IMR-90 (cell line): ENCODE results near the gene MAZ. TPM values are rescaled to one million over a fixed set of nuclear protein-coding genes. Genes with fewer than 3 reads are reported as not detected.

Experiments used
- ATAC-seq: fragments of 200-7000 bp; cut with Tn5 transposase; 2 replicates; pipeline ENCODE4 v1.9.1; 2020; ENCODE audit warnings: low read depth, mild to moderate bottlenecking, moderate library complexity
- BruUV-seq: library from RNA; stranded (reverse); fragments of 400-500 nt; replicated peaks from 2 replicates; lab custom pipeline; 2021; lab: Mats Ljungman, UMichigan
- CTCF ChIA-PET: fragments of 300-600 bp; formaldehyde crosslinking; extraction: SDS; loops from one replicate; lab custom pipeline; 2021; ENCODE audit warnings: antibody characterized with exemption; lab: Yijun Ruan, JAX
- POLR2A ChIA-PET: fragments of 300-600 bp; sonication (Branson Sonifier 250); formaldehyde crosslinking; loops from one replicate; lab custom pipeline; 2022; ENCODE audit warnings: antibody characterized with exemption; ENCODE audit not compliant: unreplicated experiment; lab: Charles Lee
- DNase-seq: peaks from one replicate; pipeline ENCODE4 v3.0.0; 2013
- H2AFZ ChIP-seq: replicated peaks from 2 replicates; pipeline ENCODE3; 2013; ENCODE audit warnings: low read length, mild to moderate bottlenecking; ENCODE audit not compliant: poor library complexity
- H2AK5ac ChIP-seq: 2 replicates; pipeline ENCODE4 v1.6.1; 2013; ENCODE audit warnings: low read depth, low read length, inconsistent platforms
- H2AK9ac ChIP-seq: replicated peaks from 2 replicates; pipeline ENCODE3; 2013; ENCODE audit warnings: mild to moderate bottlenecking, low read depth, low read length, moderate library complexity; ENCODE audit not compliant: poor library complexity
- H2BK120ac ChIP-seq: 2 replicates; pipeline ENCODE4 v1.6.1; 2013; ENCODE audit warnings: low read depth, low read length, inconsistent platforms
- H2BK15ac ChIP-seq: 3 replicates; pipeline ENCODE4 v1.6.1; 2013; ENCODE audit warnings: low read depth, low read length, inconsistent platforms
- H2BK20ac ChIP-seq: 2 replicates; pipeline ENCODE4 v1.6.1; 2013; ENCODE audit warnings: low read depth, mild to moderate bottlenecking, inconsistent platforms, low read length, moderate library complexity
- H2BK5ac ChIP-seq: 2 replicates; pipeline ENCODE4 v1.6.1; 2013; ENCODE audit warnings: mild to moderate bottlenecking, low read depth, low read length, inconsistent platforms; ENCODE audit not compliant: poor library complexity, severe bottlenecking
- H3K14ac ChIP-seq: replicated peaks from 2 replicates; pipeline ENCODE4 v1.6.1; 2013; ENCODE audit warnings: low read depth, low read length, inconsistent platforms
- H3K18ac ChIP-seq: 2 replicates; pipeline ENCODE4 v1.6.1; 2013; ENCODE audit warnings: low read depth, low read length, control low read depth
- H3K23ac ChIP-seq: 2 replicates; pipeline ENCODE4 v1.6.1; 2013; ENCODE audit warnings: low read depth, low read length, inconsistent platforms
- H3K27ac ChIP-seq: 2 replicates; pipeline ENCODE4 v1.5.1; 2013; ENCODE audit warnings: mild to moderate bottlenecking, control low read depth, low read length; ENCODE audit not compliant: insufficient read depth
- H3K27me3 ChIP-seq: 2 replicates; pipeline ENCODE4 v1.6.1; 2013; ENCODE audit warnings: low read length; ENCODE audit not compliant: control insufficient read depth, insufficient read depth
- H3K36me3 ChIP-seq: 2 replicates; pipeline ENCODE4 v1.6.1; 2013; ENCODE audit warnings: low read length, mixed read lengths; ENCODE audit not compliant: control insufficient read depth, insufficient read depth
- H3K4ac ChIP-seq: 2 replicates; pipeline ENCODE4 v1.6.1; 2013; ENCODE audit warnings: low read depth, low read length, inconsistent platforms
- H3K4me1 ChIP-seq: 2 replicates; pipeline ENCODE4 v1.6.1; 2013; ENCODE audit warnings: low read length, mixed read lengths; ENCODE audit not compliant: control insufficient read depth, insufficient read depth
- H3K4me2 ChIP-seq: 2 replicates; pipeline ENCODE4 v1.6.1; 2013; ENCODE audit warnings: low read depth, mild to moderate bottlenecking, control low read depth, low read length, moderate library complexity
- H3K4me3 ChIP-seq: 2 replicates; pipeline ENCODE4 v1.5.1; 2013; ENCODE audit warnings: low read depth, mild to moderate bottlenecking, control low read depth, low read length, moderate library complexity; ENCODE audit not compliant: insufficient read depth
- H3K56ac ChIP-seq: 2 replicates; pipeline ENCODE4 v1.6.1; 2013; ENCODE audit warnings: low read length, inconsistent platforms; ENCODE audit not compliant: insufficient read depth; ENCODE audit errors: extremely low read depth
- H3K79me1 ChIP-seq, 2 experiments: 2 replicates each; pipeline ENCODE4 v1.6.1; 2013; ENCODE audit warnings: low read length in 2 of 2, inconsistent platforms in 1 of 2, low read depth in 1 of 2
- H3K9ac ChIP-seq: 2 replicates; pipeline ENCODE4 v1.6.1; 2013; ENCODE audit warnings: low read depth, low read length, control low read depth
- H3K9me1 ChIP-seq: 2 replicates; pipeline ENCODE4 v1.6.1; 2013; ENCODE audit warnings: low read length, inconsistent platforms; ENCODE audit not compliant: insufficient read depth
- H3K9me3 ChIP-seq: 2 replicates; pipeline ENCODE4 v1.6.1; 2013; ENCODE audit warnings: low read length; ENCODE audit not compliant: control insufficient read depth, insufficient read depth
- H4K20me1 ChIP-seq: 2 replicates; pipeline ENCODE4 v1.6.1; 2013; ENCODE audit warnings: low read length, inconsistent platforms; ENCODE audit not compliant: insufficient read depth
- H4K5ac ChIP-seq: 2 replicates; pipeline ENCODE4 v1.6.1; 2013; ENCODE audit warnings: mild to moderate bottlenecking, low read depth, low read length, control low read depth
- H4K8ac ChIP-seq, 2 experiments: 2 replicates each; pipeline ENCODE4 v1.6.1; 2013; ENCODE audit warnings: low read depth in 2 of 2, low read length in 2 of 2, control low read depth in 1 of 2, inconsistent platforms in 1 of 2
- H4K91ac ChIP-seq: 2 replicates; pipeline ENCODE4 v1.6.1; 2013; ENCODE audit warnings: low read depth, low read length, inconsistent platforms; ENCODE audit not compliant: insufficient read depth
- BHLHE40 ChIP-seq: fragments of 150-350 bp; IDR thresholded peaks from 2 replicates; pipeline ENCODE4 v1.6.1; 2016; ENCODE audit warnings: mild to moderate bottlenecking, low read depth, low read length
- CHD1 ChIP-seq: IDR thresholded peaks from 2 replicates; pipeline ENCODE4 v1.6.1; 2012; ENCODE audit warnings: low read depth, low read length, improper control_type of control experiment
- ELK1 ChIP-seq: fragments of 150-350 bp; IDR thresholded peaks from 2 replicates; pipeline ENCODE4 v1.6.1; 2016; ENCODE audit warnings: low read depth, mild to moderate bottlenecking, low read length, moderate library complexity, borderline replicate concordance
- MAFK ChIP-seq: IDR thresholded peaks from 2 replicates; pipeline ENCODE4 v1.6.1; 2012; ENCODE audit warnings: low read depth, low read length, improper control_type of control experiment
- MAZ ChIP-seq: IDR thresholded peaks from 2 replicates; pipeline ENCODE4 v1.6.1; 2012; ENCODE audit warnings: low read depth, mild to moderate bottlenecking, low read length, improper control_type of control experiment, moderate library complexity, borderline replicate concordance
- POLR2A ChIP-seq: IDR thresholded peaks from 2 replicates; pipeline ENCODE4 v1.6.1; 2012; ENCODE audit warnings: mild to moderate bottlenecking, low read depth, low read length
- RAD21 ChIP-seq: IDR thresholded peaks from 2 replicates; pipeline ENCODE4 v1.6.1; 2012; ENCODE audit warnings: low read length, improper control_type of control experiment
- RCOR1 ChIP-seq: IDR thresholded peaks from 2 replicates; pipeline ENCODE4 v1.6.1; 2012; ENCODE audit warnings: mild to moderate bottlenecking, low read length, improper control_type of control experiment; ENCODE audit not compliant: insufficient replicate concordance
- RFX5 ChIP-seq: IDR thresholded peaks from 2 replicates; pipeline ENCODE4 v1.8.0; 2012; ENCODE audit warnings: low read depth, mild to moderate bottlenecking, low read length, moderate library complexity
- USF2 ChIP-seq: fragments of 150-350 bp; IDR thresholded peaks from 2 replicates; pipeline ENCODE4 v1.6.1; 2017; ENCODE audit warnings: mild to moderate bottlenecking, antibody characterized with exemption, low read length, low read depth
- WGBS, 2 experiments: methylation state at CpG; one replicate each; pipeline versions ENCODE4 v1.1.5 to v1.1.7; 2013; ENCODE audit warnings: missing lambda C conversion rate in 2 of 2; ENCODE audit not compliant: insufficient read length in 1 of 2; ENCODE audit errors: extremely low coverage in 2 of 2; 5-methylcytosine and 5-hydroxymethylcytosine counted together
- dilution Hi-C: fragments of 300-500 bp; cut with HindIII; formaldehyde crosslinking; loops from one replicate; pipeline ENCODE4 v1.14.3; 2018; ENCODE audit warnings: low sequenced_read_pairs; ENCODE audit not compliant: unreplicated experiment
- in situ Hi-C: fragments of 300-500 bp; cut with MboI; formaldehyde crosslinking; loops from 3 replicates; pipeline ENCODE4 v1.14.3; 2019; ENCODE audit warnings: low sequenced_read_pairs, inconsistent platforms, mixed read lengths
- intact Hi-C: fragments of 100-400 bp; cut with micrococcal nuclease; formaldehyde crosslinking; loops from 2 replicates; pipeline ENCODE4 v1.10.0; 2022
- polyA plus RNA-seq, 3 experiments: library from polyadenylated mRNA; depleted of rRNA; stranded (reverse); fragments of >200 nt; gene quantifications; 2 replicates each; pipeline ENCODE4 v1.2.3, GENCODE V29; 2012; ENCODE audit warnings: low replicate concordance in 1 of 3
- total RNA-seq: library from RNA; depleted of rRNA; stranded (reverse); fragments of >200 nt; gene quantifications from 2 replicates; pipeline ENCODE4 v1.2.3, GENCODE V29; 2012

The MAZ gene
- total and polyA plus RNA-seq, 2 of the 4 experiments (the other 2 are of a cell fraction), result 113 to 138 TPM

- ChIA-PET POLR2A (no interaction called here), CTCF (no interaction called here)
- in situ Hi-C loops (no loop called here), dilution Hi-C loops (no loop called here), intact Hi-C loops (no loop called here)
- DNase-seq (no peak), ATAC-seq (no peak)
- H3K14ac ChIP-seq, result no peak overlapping the region
- no peak overlapping the region for H3K23ac ChIP-seq
- no peak overlapping the region for H2AFZ ChIP-seq
- H3K27ac ChIP-seq, result no peak overlapping the region
- no peak overlapping the region for H4K91ac ChIP-seq
- H3K9me3 ChIP-seq, result no peaks in the 10 kb centered on the region
- no peak overlapping the region for H2AK9ac ChIP-seq
- H2BK120ac ChIP-seq, result no peak overlapping the region
- TF ChIP-seq RCOR1 (no peak), MAZ (no peak), BHLHE40 (no peak), MAFK (no peak), ELK1 (no peak), USF2 (no peak), CHD1 (no peak), RFX5 (no peak), POLR2A (no peak), RAD21 (no peak)
- H3K4me1 ChIP-seq, result no peaks in the 10 kb centered on the region; the same call in none of the 2 replicates
- WGBS, 2 experiments, result 50% methylated on average over 2 of the region's 10 CpGs; no CpG with 5 or more reads in 1 of the 2 experiments
- H3K9ac ChIP-seq, result no peak overlapping the region
- H3K4ac ChIP-seq, result no peak overlapping the region
- H2BK5ac ChIP-seq, result no peak overlapping the region
- no peak overlapping the region for H2BK15ac ChIP-seq
- no peak overlapping the region for H3K18ac ChIP-seq
- no peaks in the 10 kb centered on the region; the same call in 1 of the 2 replicates for H3K9me1 ChIP-seq
- H3K79me1 ChIP-seq, result peaks cover 9 to 46% of the 10 kb centered on the region in 2 experiments; a peak in 2 of 4 replicates
- no peak overlapping the region for H2AK5ac ChIP-seq
- no peaks in the 10 kb centered on the region; the same call in 1 of the 2 replicates for H4K20me1 ChIP-seq
- no peak overlapping the region for H3K56ac ChIP-seq
- H3K4me2 ChIP-seq, result no peak overlapping the region
- H2BK20ac ChIP-seq, result no peak overlapping the region
- H4K8ac ChIP-seq, result no peak overlapping the region
- BruUV-seq, result no TSS peak
- H4K5ac ChIP-seq, result no peak overlapping the region
- peaks cover 76% of the 10 kb centered on the region for H3K36me3 ChIP-seq
- no peak overlapping the region for H3K4me3 ChIP-seq
- no peaks in the 10 kb centered on the region for H3K27me3 ChIP-seq
These were observed 33.9 kb downstream of the MAZ start for GRCh38 chr16:29840240-29840639.
